ENCODE results near the gene ARHGEF4. TPM values are rescaled to one million over a fixed set of nuclear protein-coding genes. Genes with fewer than 3 reads are reported as not detected.
"Not testable (repeated sequence)": the region's sequence is repeated elsewhere in the genome, so short reads cannot be mapped to it uniquely, and the experiment has no call there.

ARHGEF4 gene
- total and polyA plus RNA-seq, 2 donors from 2014 or later: 0.90 to 0.94 TPM

GRCh38 chr2:131076707-131077106 is 240.0 kb downstream of the ARHGEF4 start:
- Histone ChIP-seq H3K4me1 (ENCODE audit: control insufficient read depth in 2 of 3, insufficient read depth in 2 of 3, low read depth in 1 of 3, low read length in 3 of 3) (peaks cover 0 to 4% (median 2%) of the 10 kb centered on the region in 3 donors), H3K9ac (ENCODE audit: low read length in 3 of 3) (no peak overlapping the region), H3K27ac (ENCODE audit: low read depth in 2 of 2, low read length in 2 of 2) (no peak overlapping the region), H3K4me3 (ENCODE audit: low read length in 3 of 3) (no peak overlapping the region), H3K36me3 (ENCODE audit: control insufficient read depth in 2 of 3, insufficient read depth in 3 of 3, low read length in 3 of 3) (peaks cover 2 to 29% (median 20%) of the 10 kb centered on the region in 3 donors), H3K27me3 (ENCODE audit: control insufficient read depth, insufficient read depth, low read length) (no peaks in the 10 kb centered on the region), H3K9me3 (ENCODE audit: control insufficient read depth in 2 of 3, insufficient read depth in 1 of 3, low read length in 3 of 3) (no peaks in the 10 kb centered on the region)
- TF ChIP-seq CTCF (IDR thresholded peaks at IDR 0.05; ENCODE audit: borderline replicate concordance, extremely low read depth, insufficient read depth): no peak
- intact Hi-C loops (cut with DNase I): no loop called here
- no peak for DNase-seq
- FAIRE-seq: no peak

GRCh38 chr2:131077182-131077846 is 240.6 kb downstream of the ARHGEF4 start:
- H3K9me3 ChIP-seq (ENCODE audit: control insufficient read depth in 2 of 3, insufficient read depth in 1 of 3, low read length in 3 of 3): no peaks in the 10 kb centered on the region
- H3K36me3 ChIP-seq (ENCODE audit: control insufficient read depth in 2 of 3, insufficient read depth in 3 of 3, low read length in 3 of 3): peaks cover 0 to 35% (median 24%) of the 10 kb centered on the region in 3 donors
- H3K4me1 ChIP-seq (ENCODE audit: control insufficient read depth in 2 of 3, insufficient read depth in 2 of 3, low read depth in 1 of 3, low read length in 3 of 3): peaks cover 0 to 4% (median 2%) of the 10 kb centered on the region in 3 donors
- intact Hi-C loops (cut with DNase I): no loop called here
- no peaks in the 10 kb centered on the region for H3K27me3 ChIP-seq (ENCODE audit: control insufficient read depth, insufficient read depth, low read length)
- TF ChIP-seq CTCF (IDR thresholded peaks at IDR 0.05; ENCODE audit: borderline replicate concordance, extremely low read depth, insufficient read depth): no peak
- no peak overlapping the region for H3K4me3 ChIP-seq (ENCODE audit: low read length in 3 of 3)
- FAIRE-seq: no peak
- H3K27ac ChIP-seq (ENCODE audit: low read depth in 2 of 2, low read length in 2 of 2): no peak overlapping the region
- H3K9ac ChIP-seq (ENCODE audit: low read length in 3 of 3): no peak overlapping the region
- no peak for DNase-seq

GRCh38 chr2:131077966-131078365 is 241.3 kb downstream of the ARHGEF4 start:
- Histone ChIP-seq H3K27ac (ENCODE audit: low read depth in 2 of 2, low read length in 2 of 2) (no peak overlapping the region), H3K36me3 (ENCODE audit: control insufficient read depth in 2 of 3, insufficient read depth in 3 of 3, low read length in 3 of 3) (peaks cover 0 to 36% (median 24%) of the 10 kb centered on the region in 3 donors), H3K4me1 (ENCODE audit: control insufficient read depth in 2 of 3, insufficient read depth in 2 of 3, low read depth in 1 of 3, low read length in 3 of 3) (peaks cover 0 to 4% (median 2%) of the 10 kb centered on the region in 3 donors), H3K27me3 (ENCODE audit: control insufficient read depth, insufficient read depth, low read length) (no peaks in the 10 kb centered on the region), H3K9me3 (ENCODE audit: control insufficient read depth in 2 of 3, insufficient read depth in 1 of 3, low read length in 3 of 3) (no peaks in the 10 kb centered on the region), H3K4me3 (ENCODE audit: low read length in 3 of 3) (no peak overlapping the region), H3K9ac (ENCODE audit: low read length in 3 of 3) (no peak overlapping the region)
- FAIRE-seq: no peak
- no peak for DNase-seq
- intact Hi-C loops (cut with DNase I): no loop called here
- no peak for TF ChIP-seq CTCF (IDR thresholded peaks at IDR 0.05; ENCODE audit: borderline replicate concordance, extremely low read depth, insufficient read depth)

GRCh38 chr2:131079931-131080330 is 243.2 kb downstream of the ARHGEF4 start:
- H3K27ac ChIP-seq (ENCODE audit: low read depth in 2 of 2, low read length in 2 of 2); H3K27me3 ChIP-seq (ENCODE audit: control insufficient read depth, insufficient read depth, low read length); H3K9ac ChIP-seq (ENCODE audit: low read length in 3 of 3); H3K9me3 ChIP-seq (ENCODE audit: control insufficient read depth in 2 of 3, insufficient read depth in 1 of 3, low read length in 3 of 3); H3K4me3 ChIP-seq (ENCODE audit: low read length in 3 of 3); H3K4me1 ChIP-seq (ENCODE audit: control insufficient read depth in 2 of 3, insufficient read depth in 2 of 3, low read depth in 1 of 3, low read length in 3 of 3); intact Hi-C loops (cut with DNase I); FAIRE-seq; DNase-seq: not testable (repeated sequence)
- H3K36me3 ChIP-seq (ENCODE audit: control insufficient read depth in 2 of 3, insufficient read depth in 3 of 3, low read length in 3 of 3): peaks cover 2 to 32% (median 16%) of the 10 kb centered on the region in 3 donors

Measured in kidney (tissue), 14 donors.